B cell (primary cell): ENCODE measurements around the gene TMTC3. TPM values are rescaled to one million over a fixed set of nuclear protein-coding genes. Genes with fewer than 3 reads are reported as not detected.

Experiments
- ATAC-seq: fragments of 200-7000 bp; cut with Tn5 transposase; one replicate; pipeline ENCODE4 v1.10.0; 2021; ENCODE audit warnings: low read depth, mild to moderate bottlenecking, moderate number of reproducible peaks, moderate library complexity
- CTCF ChIA-PET: fragments of 350-600 bp; sonication (Branson Sonifier 250); formaldehyde crosslinking; loops from one replicate; lab custom pipeline; 2021; ENCODE audit warnings: antibody characterized with exemption, inconsistent platforms; lab: Charles Lee
- POLR2A ChIA-PET: fragments of 350-600 bp; sonication (Branson Sonifier 250); formaldehyde crosslinking; loops from one replicate; lab custom pipeline; 2021; ENCODE audit warnings: antibody characterized with exemption; lab: Charles Lee
- DNase-seq: peaks from one replicate; pipeline ENCODE4 v3.0.0; 2013
- H2AFZ ChIP-seq: 2 replicates; pipeline ENCODE4 v1.6.1; 2012; ENCODE audit warnings: mild to moderate bottlenecking, low read depth, low read length; ENCODE audit not compliant: insufficient read depth, poor library complexity, severe bottlenecking
- H3K27ac ChIP-seq, 2 donors: 1 replicate in 1 of 2; 2 replicates in 1 of 2; pipeline ENCODE4 v1.5.1; 2012 to 2013; ENCODE audit warnings: low read length in 2 of 2, mild to moderate bottlenecking in 2 of 2, moderate library complexity in 1 of 2
- H3K27me3 ChIP-seq, 4 experiments: fragments of 200-600 bp in 1 of 4; sonication (generic) in 1 of 4; replicated peaks in 1 of 4; 1 replicate in 2 of 4; 2 replicates in 2 of 4; pipeline versions ENCODE4 v1.6.1 to v1.7.0; 2013 to 2016; ENCODE audit warnings: low read length in 3 of 4, mild to moderate bottlenecking in 2 of 4, mixed read lengths in 1 of 4, moderate library complexity in 1 of 4; ENCODE audit not compliant: insufficient read depth in 4 of 4, control insufficient read depth in 3 of 4; ENCODE audit errors: control extremely low read depth in 1 of 4
- H3K36me3 ChIP-seq, 2 experiments: replicated peaks in 1 of 2; 1 replicate in 1 of 2; 2 replicates in 1 of 2; pipeline versions ENCODE4 v1.6.1 to v1.7.1; 2013; ENCODE audit warnings: low read length in 1 of 2; ENCODE audit not compliant: insufficient read depth in 2 of 2, control insufficient read depth in 1 of 2; ENCODE audit errors: control extremely low read depth in 1 of 2, extremely low read depth in 1 of 2
- H3K4me1 ChIP-seq, 2 donors: fragments of 200-600 bp in 1 of 2; sonication (generic) in 1 of 2; 1 replicate in 1 of 2; 2 replicates in 1 of 2; pipeline versions ENCODE4 v1.5.1 to v1.6.1; 2013 to 2017; ENCODE audit warnings: low read length in 2 of 2; ENCODE audit not compliant: control insufficient read depth in 2 of 2, insufficient read depth in 2 of 2
- H3K4me2 ChIP-seq: replicated peaks from 2 replicates; pipeline ENCODE3; 2012; ENCODE audit warnings: mild to moderate bottlenecking, low read depth, low read length; ENCODE audit not compliant: poor library complexity, severe bottlenecking
- H3K4me3 ChIP-seq, 5 experiments: fragments of 200-600 bp in 1 of 5; sonication (generic) in 1 of 5; 1 replicate in 3 of 5; 2 replicates in 2 of 5; pipeline versions ENCODE4 v1.5.1 to v1.7.0; 2011 to 2016; ENCODE audit warnings: low read length in 4 of 5, mild to moderate bottlenecking in 4 of 5, low read depth in 2 of 5, control low read depth in 1 of 5, moderate library complexity in 1 of 5; ENCODE audit not compliant: insufficient read depth in 1 of 5; ENCODE audit errors: control extremely low read depth in 1 of 5, extremely low read depth in 1 of 5
- H3K79me2 ChIP-seq: fragments of 200-600 bp; sonication (generic); one replicate; pipeline ENCODE4 v1.6.0; 2016; ENCODE audit warnings: low read length; ENCODE audit not compliant: control insufficient read depth, insufficient read depth
- H3K9ac ChIP-seq: fragments of 200-600 bp; sonication (generic); 2 replicates; pipeline ENCODE4 v1.6.1; 2017; ENCODE audit warnings: mild to moderate bottlenecking, low read length, moderate library complexity
- H3K9me3 ChIP-seq, 3 donors: one replicate each; pipeline versions ENCODE4 v1.6.1 to v1.7.1; 2013; ENCODE audit warnings: low read length in 2 of 3; ENCODE audit not compliant: control insufficient read depth in 2 of 3, insufficient read depth in 1 of 3; ENCODE audit errors: control extremely low read depth in 1 of 3
- H4K20me1 ChIP-seq: 2 replicates; pipeline ENCODE4 v1.6.0; 2012; ENCODE audit warnings: mild to moderate bottlenecking, low read length; ENCODE audit not compliant: insufficient read depth, control insufficient read depth, poor library complexity, severe bottlenecking
- H3K27ac Mint-ChIP-seq: one replicate; pipeline ENCODE4 v1.8.0; 2021; ENCODE audit warnings: mixed read lengths
- H3K27me3 Mint-ChIP-seq: one replicate; pipeline ENCODE4 v1.8.0; 2021; ENCODE audit warnings: mixed read lengths
- H3K4me1 Mint-ChIP-seq: one replicate; pipeline ENCODE4 v1.8.0; 2021; ENCODE audit warnings: mixed read lengths
- H3K4me3 Mint-ChIP-seq: one replicate; pipeline ENCODE4 v1.8.0; 2021; ENCODE audit warnings: mixed read lengths
- H3K9me3 Mint-ChIP-seq: one replicate; pipeline ENCODE4 v1.8.0; 2022; ENCODE audit warnings: mixed read lengths; ENCODE audit not compliant: insufficient read depth
- CTCF ChIP-seq: fragments of 200-600 bp; IDR thresholded peaks from one replicate; pipeline ENCODE4 v1.8.0; 2022; ENCODE audit warnings: antibody characterized with exemption, mild to moderate bottlenecking
- EZH2 ChIP-seq: IDR thresholded peaks from 2 replicates; pipeline ENCODE4 v1.6.1; 2012; ENCODE audit warnings: borderline replicate concordance, low read depth, mild to moderate bottlenecking, moderate library complexity, low read length; ENCODE audit not compliant: insufficient read depth, poor library complexity, severe bottlenecking
- WGBS: methylation state at CpG from one replicate; pipeline ENCODE4 v1.1.5; 2013; ENCODE audit warnings: missing lambda C conversion rate; ENCODE audit not compliant: insufficient coverage; 5-methylcytosine and 5-hydroxymethylcytosine counted together
- intact Hi-C: fragments of 100-400 bp; cut with micrococcal nuclease; formaldehyde crosslinking; loops from one replicate; pipeline ENCODE4 v1.10.0; 2022
- polyA plus RNA-seq: library from polyadenylated mRNA; depleted of rRNA; stranded (reverse); fragments of >200 nt; gene quantifications from 2 replicates; pipeline ENCODE4 v1.2.3, GENCODE V29; 2012
- total RNA-seq, 2 donors: library from RNA; stranded (reverse); fragments of 120-200 nt in 1 of 2; gene quantifications; 1 replicate in 1 of 2; 2 replicates in 1 of 2; pipeline versions ENCODE4 v1.2.3 to v1.2.4, GENCODE V29; 2013 to 2022

Gene TMTC3
- total and polyA plus RNA-seq, 2 donors (not counting 1 experiment from before 2014, with no cell fraction given), result 1.7 to 10.1 TPM

GRCh38 chr12:88247241-88247643 lies 105.1 kb downstream of the TMTC3 start:
- no peak for DNase-seq
- H2AFZ ChIP-seq, result no peak overlapping the region
- H3K9ac ChIP-seq, result no peak overlapping the region
- H4K20me1 ChIP-seq, result no peaks in the 10 kb centered on the region
- ATAC-seq, result no peak
- Mint-ChIP-seq H3K4me3 (no peak overlapping the region), H3K9me3 (no peaks in the 10 kb centered on the region), H3K27ac (no peak overlapping the region), H3K4me1 (no peaks in the 10 kb centered on the region), H3K27me3 (peaks cover 3% of the 10 kb centered on the region)
- no peak overlapping the region for H3K4me3 ChIP-seq
- TF ChIP-seq CTCF, result no peak
- no peak for TF ChIP-seq EZH2
- no peaks in the 10 kb centered on the region for H3K9me3 ChIP-seq
- H3K79me2 ChIP-seq, result no peaks in the 10 kb centered on the region
- H3K4me2 ChIP-seq, result no peak overlapping the region
- ChIA-PET POLR2A (no interaction called here), CTCF (no interaction called here)
- no CpG with 5 or more reads among the region's 2 CpGs for WGBS
- H3K4me1 ChIP-seq, result no peaks in the 10 kb centered on the region
- intact Hi-C loops, result no loop called here
- H3K36me3 ChIP-seq, result no peaks in the 10 kb centered on the region
- no peak overlapping the region for H3K27ac ChIP-seq
- H3K27me3 ChIP-seq, result no peaks in the 10 kb centered on the region

GRCh38 chr12:88248606-88249005 lies 106.5 kb downstream of the TMTC3 start:
- Histone ChIP-seq H2AFZ (no peak overlapping the region), H3K9ac (no peak overlapping the region), H3K9me3 (no peaks in the 10 kb centered on the region), H3K27me3 (no peaks in the 10 kb centered on the region), H3K4me1 (no peaks in the 10 kb centered on the region), H3K79me2 (no peaks in the 10 kb centered on the region), H3K27ac (no peak overlapping the region), H4K20me1 (no peaks in the 10 kb centered on the region), H3K4me2 (no peak overlapping the region), H3K36me3 (no peaks in the 10 kb centered on the region), H3K4me3 (no peak overlapping the region)
- ATAC-seq (no peak), DNase-seq (no peak)
- CTCF ChIA-PET, result no interaction called here
- Mint-ChIP-seq H3K4me1 (no peaks in the 10 kb centered on the region), H3K9me3 (no peaks in the 10 kb centered on the region), H3K27ac (no peak overlapping the region), H3K27me3 (peaks cover 3% of the 10 kb centered on the region), H3K4me3 (no peak overlapping the region)
- intact Hi-C loops, result no loop called here
- TF ChIP-seq EZH2, result no peak
- TF ChIP-seq CTCF, result no peak
- WGBS, result no CpG with 5 or more reads among the region's 1 CpG
- POLR2A ChIA-PET, result no interaction called here

Other genes starting within 250 kb of the TMTC3 start
- gene C12orf50, start 112.9 kb upstream of the TMTC3 start, total RNA-seq, result 0.10 and 0.22 TPM in 2 replicates
- 0.07 TPM in 1 of 2 replicates, not detected in the other for gene C12orf50, start 112.9 kb upstream of the TMTC3 start, polyA plus RNA-seq
- 27.3 and 31.0 TPM in 2 replicates for gene CEP290, start 219 bp upstream of the TMTC3 start, total RNA-seq
- 2.6 and 6.4 TPM in 2 replicates for gene CEP290, start 219 bp upstream of the TMTC3 start, polyA plus RNA-seq